GM20000 (cell line): Measurements from ENCODE around the gene CAB39.

Source experiments
- DNase-seq: peaks from one replicate; pipeline ENCODE4 v3.0.0; 2012; ENCODE audit warnings: low spot score
- TF ChIP-seq, protein P1 (sequence below): IDR thresholded peaks from 2 replicates; pipeline ENCODE4 v1.5.1; 2012; ENCODE audit warnings: mild to moderate bottlenecking, control low read depth; ENCODE audit errors: extremely low read depth, missing control alignments

The CAB39 gene

GRCh38 chr2:230828272-230828961 lies 115.8 kb downstream of the CAB39 start:
- TF ChIP-seq, protein P1, sequence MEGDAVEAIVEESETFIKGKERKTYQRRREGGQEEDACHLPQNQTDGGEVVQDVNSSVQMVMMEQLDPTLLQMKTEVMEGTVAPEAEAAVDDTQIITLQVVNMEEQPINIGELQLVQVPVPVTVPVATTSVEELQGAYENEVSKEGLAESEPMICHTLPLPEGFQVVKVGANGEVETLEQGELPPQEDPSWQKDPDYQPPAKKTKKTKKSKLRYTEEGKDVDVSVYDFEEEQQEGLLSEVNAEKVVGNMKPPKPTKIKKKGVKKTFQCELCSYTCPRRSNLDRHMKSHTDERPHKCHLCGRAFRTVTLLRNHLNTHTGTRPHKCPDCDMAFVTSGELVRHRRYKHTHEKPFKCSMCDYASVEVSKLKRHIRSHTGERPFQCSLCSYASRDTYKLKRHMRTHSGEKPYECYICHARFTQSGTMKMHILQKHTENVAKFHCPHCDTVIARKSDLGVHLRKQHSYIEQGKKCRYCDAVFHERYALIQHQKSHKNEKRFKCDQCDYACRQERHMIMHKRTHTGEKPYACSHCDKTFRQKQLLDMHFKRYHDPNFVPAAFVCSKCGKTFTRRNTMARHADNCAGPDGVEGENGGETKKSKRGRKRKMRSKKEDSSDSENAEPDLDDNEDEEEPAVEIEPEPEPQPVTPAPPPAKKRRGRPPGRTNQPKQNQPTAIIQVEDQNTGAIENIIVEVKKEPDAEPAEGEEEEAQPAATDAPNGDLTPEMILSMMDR, result peak; percentile 11
- DNase-seq, result peak; percentile 79

DNA sequence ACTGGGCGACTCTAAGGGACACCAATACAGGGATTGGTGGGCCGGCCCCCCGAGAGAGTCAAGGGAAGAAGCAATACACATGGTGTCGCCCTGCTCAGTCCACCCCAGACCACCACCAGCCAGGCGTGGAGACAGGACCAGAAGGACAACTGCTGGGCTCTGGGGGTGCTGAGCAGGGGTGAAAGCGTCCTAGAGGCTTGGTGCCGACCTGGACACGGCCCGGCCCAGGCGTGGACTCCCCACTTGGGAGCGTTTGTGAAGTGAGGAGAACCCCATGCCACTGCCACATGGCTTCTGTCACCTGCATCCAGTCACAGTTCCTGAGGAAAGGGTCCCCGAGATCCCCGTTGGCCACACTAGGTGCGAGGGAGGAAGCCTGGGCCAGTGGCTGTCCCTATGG lies 116.7 kb downstream of the CAB39 start:
- TF ChIP-seq, protein P1, result no peak
- no peak for DNase-seq

- no peak for DNase-seq
- TF ChIP-seq, protein P1, result no peak
Observed at GRCh38 chr2:230829959-230830358, 117.3 kb downstream of the CAB39 start.

DNA sequence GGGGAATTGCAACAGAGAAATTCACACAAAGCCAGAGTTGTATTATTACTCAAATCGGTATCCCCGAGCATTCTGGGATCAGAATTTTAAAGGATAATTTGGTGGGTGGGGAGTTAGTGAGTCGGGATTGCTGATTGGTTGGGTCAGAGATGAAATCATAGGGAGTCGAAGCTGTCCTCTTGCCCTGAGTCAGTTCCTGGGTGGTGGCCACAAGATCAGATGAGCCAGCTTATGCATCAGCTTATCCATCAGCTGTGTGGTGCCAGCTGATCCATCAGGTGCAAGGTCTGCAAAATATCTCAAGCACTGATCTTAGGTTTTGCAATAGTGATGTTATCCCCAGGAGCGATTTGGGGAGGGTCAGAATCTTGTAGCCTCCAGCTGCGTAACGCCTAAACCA lies 117.8 kb downstream of the CAB39 start:
- no peak for DNase-seq
- TF ChIP-seq, protein P1, result no peak

GRCh38 chr2:230840301-230840700 lies 127.7 kb downstream of the CAB39 start:
- TF ChIP-seq, protein P1, result no peak
- no peak for DNase-seq

DNA sequence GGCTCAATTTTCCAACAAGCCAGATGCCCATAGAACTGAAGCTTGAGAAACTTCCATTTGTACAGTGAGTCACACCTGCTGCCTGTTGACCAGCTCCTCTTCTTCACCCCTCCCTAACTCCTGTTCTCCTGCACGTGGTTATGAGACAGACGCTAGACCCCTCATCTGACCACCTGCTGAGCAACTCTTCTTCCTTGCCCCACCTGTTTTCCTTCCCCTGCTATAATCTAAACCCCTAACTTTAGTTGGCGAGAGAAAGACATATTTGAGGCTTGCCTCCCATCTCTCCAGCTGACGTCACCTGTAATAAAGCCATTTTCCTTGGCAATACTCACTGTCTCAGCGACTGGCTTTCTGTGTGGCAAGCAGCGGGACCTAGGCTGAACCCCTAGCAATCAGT lies 129.8 kb downstream of the CAB39 start:
- no peak for DNase-seq
- TF ChIP-seq, protein P1, result no peak

DNA sequence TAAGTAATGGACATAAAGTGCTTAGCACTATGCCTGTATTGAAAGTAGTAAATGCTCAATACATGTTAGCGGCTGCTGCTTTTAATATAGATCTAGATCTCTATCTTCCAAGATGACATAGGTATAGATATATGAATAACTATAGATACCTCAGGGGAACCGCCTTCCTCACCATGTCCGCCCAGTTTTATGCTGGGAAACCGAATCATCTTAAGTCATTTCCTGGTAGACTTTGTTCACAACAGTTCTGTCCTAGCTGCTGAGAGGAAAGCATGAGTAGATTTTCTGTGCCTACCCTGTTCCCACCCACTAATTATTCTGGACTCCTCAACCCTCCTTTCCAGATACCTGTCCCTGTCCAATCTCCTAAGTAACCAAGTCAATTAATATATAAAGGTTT lies 130.5 kb downstream of the CAB39 start:
- TF ChIP-seq, protein P1, result no peak
- no peak for DNase-seq
